ENCODE results near the gene KLHL24.

- TF ChIP-seq POLR2A (IDR thresholded peaks at IDR 0.05; ENCODE audit: low read length) (no peak), GATA1 (IDR thresholded peaks at IDR 0.05; ENCODE audit: low read depth, low read length) (no peak)
These were observed 76.1 kb downstream of the KLHL24 start for GRCh38 chr3:183711516-183711915.
